IMR-90 (cell line): ENCODE results near the gene PSMG4. TPM values are rescaled to one million over a fixed set of nuclear protein-coding genes. Genes with fewer than 3 reads are reported as not detected.

Experiments
- ATAC-seq: fragments of 200-7000 bp; cut with Tn5 transposase; 2 replicates; pipeline ENCODE4 v1.9.1; 2020; ENCODE audit warnings: low read depth, mild to moderate bottlenecking, moderate library complexity
- BruUV-seq: library from RNA; stranded (reverse); fragments of 400-500 nt; replicated peaks from 2 replicates; lab custom pipeline; 2021; lab: Mats Ljungman, UMichigan
- CTCF ChIA-PET: fragments of 300-600 bp; formaldehyde crosslinking; extraction: SDS; loops from one replicate; lab custom pipeline; 2021; ENCODE audit warnings: antibody characterized with exemption; lab: Yijun Ruan, JAX
- POLR2A ChIA-PET: fragments of 300-600 bp; sonication (Branson Sonifier 250); formaldehyde crosslinking; loops from one replicate; lab custom pipeline; 2022; ENCODE audit warnings: antibody characterized with exemption; ENCODE audit not compliant: unreplicated experiment; lab: Charles Lee
- DNase-seq: peaks from one replicate; pipeline ENCODE4 v3.0.0; 2013
- H2AFZ ChIP-seq: replicated peaks from 2 replicates; pipeline ENCODE3; 2013; ENCODE audit warnings: low read length, mild to moderate bottlenecking; ENCODE audit not compliant: poor library complexity
- H2AK5ac ChIP-seq: 2 replicates; pipeline ENCODE4 v1.6.1; 2013; ENCODE audit warnings: low read depth, low read length, inconsistent platforms
- H2AK9ac ChIP-seq: replicated peaks from 2 replicates; pipeline ENCODE3; 2013; ENCODE audit warnings: mild to moderate bottlenecking, low read depth, low read length, moderate library complexity; ENCODE audit not compliant: poor library complexity
- H2BK120ac ChIP-seq: 2 replicates; pipeline ENCODE4 v1.6.1; 2013; ENCODE audit warnings: low read depth, low read length, inconsistent platforms
- H2BK15ac ChIP-seq: 3 replicates; pipeline ENCODE4 v1.6.1; 2013; ENCODE audit warnings: low read depth, low read length, inconsistent platforms
- H2BK20ac ChIP-seq: 2 replicates; pipeline ENCODE4 v1.6.1; 2013; ENCODE audit warnings: low read depth, mild to moderate bottlenecking, inconsistent platforms, low read length, moderate library complexity
- H2BK5ac ChIP-seq: 2 replicates; pipeline ENCODE4 v1.6.1; 2013; ENCODE audit warnings: mild to moderate bottlenecking, low read depth, low read length, inconsistent platforms; ENCODE audit not compliant: poor library complexity, severe bottlenecking
- H3K14ac ChIP-seq: replicated peaks from 2 replicates; pipeline ENCODE4 v1.6.1; 2013; ENCODE audit warnings: low read depth, low read length, inconsistent platforms
- H3K18ac ChIP-seq: 2 replicates; pipeline ENCODE4 v1.6.1; 2013; ENCODE audit warnings: low read depth, low read length, control low read depth
- H3K23ac ChIP-seq: 2 replicates; pipeline ENCODE4 v1.6.1; 2013; ENCODE audit warnings: low read depth, low read length, inconsistent platforms
- H3K27ac ChIP-seq: 2 replicates; pipeline ENCODE4 v1.5.1; 2013; ENCODE audit warnings: mild to moderate bottlenecking, control low read depth, low read length; ENCODE audit not compliant: insufficient read depth
- H3K27me3 ChIP-seq: 2 replicates; pipeline ENCODE4 v1.6.1; 2013; ENCODE audit warnings: low read length; ENCODE audit not compliant: control insufficient read depth, insufficient read depth
- H3K36me3 ChIP-seq: 2 replicates; pipeline ENCODE4 v1.6.1; 2013; ENCODE audit warnings: low read length, mixed read lengths; ENCODE audit not compliant: control insufficient read depth, insufficient read depth
- H3K4ac ChIP-seq: 2 replicates; pipeline ENCODE4 v1.6.1; 2013; ENCODE audit warnings: low read depth, low read length, inconsistent platforms
- H3K4me1 ChIP-seq: 2 replicates; pipeline ENCODE4 v1.6.1; 2013; ENCODE audit warnings: low read length, mixed read lengths; ENCODE audit not compliant: control insufficient read depth, insufficient read depth
- H3K4me2 ChIP-seq: 2 replicates; pipeline ENCODE4 v1.6.1; 2013; ENCODE audit warnings: low read depth, mild to moderate bottlenecking, control low read depth, low read length, moderate library complexity
- H3K4me3 ChIP-seq: 2 replicates; pipeline ENCODE4 v1.5.1; 2013; ENCODE audit warnings: low read depth, mild to moderate bottlenecking, control low read depth, low read length, moderate library complexity; ENCODE audit not compliant: insufficient read depth
- H3K56ac ChIP-seq: 2 replicates; pipeline ENCODE4 v1.6.1; 2013; ENCODE audit warnings: low read length, inconsistent platforms; ENCODE audit not compliant: insufficient read depth; ENCODE audit errors: extremely low read depth
- H3K79me1 ChIP-seq, 2 experiments: 2 replicates each; pipeline ENCODE4 v1.6.1; 2013; ENCODE audit warnings: low read length in 2 of 2, inconsistent platforms in 1 of 2, low read depth in 1 of 2
- H3K9ac ChIP-seq: 2 replicates; pipeline ENCODE4 v1.6.1; 2013; ENCODE audit warnings: low read depth, low read length, control low read depth
- H3K9me1 ChIP-seq: 2 replicates; pipeline ENCODE4 v1.6.1; 2013; ENCODE audit warnings: low read length, inconsistent platforms; ENCODE audit not compliant: insufficient read depth
- H3K9me3 ChIP-seq: 2 replicates; pipeline ENCODE4 v1.6.1; 2013; ENCODE audit warnings: low read length; ENCODE audit not compliant: control insufficient read depth, insufficient read depth
- H4K20me1 ChIP-seq: 2 replicates; pipeline ENCODE4 v1.6.1; 2013; ENCODE audit warnings: low read length, inconsistent platforms; ENCODE audit not compliant: insufficient read depth
- H4K5ac ChIP-seq: 2 replicates; pipeline ENCODE4 v1.6.1; 2013; ENCODE audit warnings: mild to moderate bottlenecking, low read depth, low read length, control low read depth
- H4K8ac ChIP-seq, 2 experiments: 2 replicates each; pipeline ENCODE4 v1.6.1; 2013; ENCODE audit warnings: low read depth in 2 of 2, low read length in 2 of 2, control low read depth in 1 of 2, inconsistent platforms in 1 of 2
- H4K91ac ChIP-seq: 2 replicates; pipeline ENCODE4 v1.6.1; 2013; ENCODE audit warnings: low read depth, low read length, inconsistent platforms; ENCODE audit not compliant: insufficient read depth
- FOS ChIP-seq: fragments of 150-350 bp; IDR thresholded peaks from 2 replicates; pipeline ENCODE4 v1.6.1; 2016; ENCODE audit warnings: low read depth, low read length
- NFE2L2 ChIP-seq: fragments of 150-350 bp; IDR thresholded peaks from 2 replicates; pipeline ENCODE4 v1.6.1; 2016; ENCODE audit warnings: low read depth, mild to moderate bottlenecking, low read length
- RCOR1 ChIP-seq: IDR thresholded peaks from 2 replicates; pipeline ENCODE4 v1.6.1; 2012; ENCODE audit warnings: mild to moderate bottlenecking, low read length, improper control_type of control experiment; ENCODE audit not compliant: insufficient replicate concordance
- USF2 ChIP-seq: fragments of 150-350 bp; IDR thresholded peaks from 2 replicates; pipeline ENCODE4 v1.6.1; 2017; ENCODE audit warnings: mild to moderate bottlenecking, antibody characterized with exemption, low read length, low read depth
- WGBS, 2 experiments: methylation state at CpG; one replicate each; pipeline versions ENCODE4 v1.1.5 to v1.1.7; 2013; ENCODE audit warnings: missing lambda C conversion rate in 2 of 2; ENCODE audit not compliant: insufficient read length in 1 of 2; ENCODE audit errors: extremely low coverage in 2 of 2; 5-methylcytosine and 5-hydroxymethylcytosine counted together
- dilution Hi-C: fragments of 300-500 bp; cut with HindIII; formaldehyde crosslinking; loops from one replicate; pipeline ENCODE4 v1.14.3; 2018; ENCODE audit warnings: low sequenced_read_pairs; ENCODE audit not compliant: unreplicated experiment
- in situ Hi-C: fragments of 300-500 bp; cut with MboI; formaldehyde crosslinking; loops from 3 replicates; pipeline ENCODE4 v1.14.3; 2019; ENCODE audit warnings: low sequenced_read_pairs, inconsistent platforms, mixed read lengths
- intact Hi-C: fragments of 100-400 bp; cut with micrococcal nuclease; formaldehyde crosslinking; loops from 2 replicates; pipeline ENCODE4 v1.10.0; 2022
- polyA plus RNA-seq, 3 experiments: library from polyadenylated mRNA; depleted of rRNA; stranded (reverse); fragments of >200 nt; gene quantifications; 2 replicates each; pipeline ENCODE4 v1.2.3, GENCODE V29; 2012; ENCODE audit warnings: low replicate concordance in 1 of 3
- total RNA-seq: library from RNA; depleted of rRNA; stranded (reverse); fragments of >200 nt; gene quantifications from 2 replicates; pipeline ENCODE4 v1.2.3, GENCODE V29; 2012
- TF ChIP-seq, protein P1 (sequence below): conservative IDR thresholded peaks from 2 replicates; pipeline ENCODE4 v1.5.1; 2012; ENCODE audit warnings: mild to moderate bottlenecking, low read depth, low read length, improper control_type of control experiment

PSMG4 gene
- total and polyA plus RNA-seq, 2 of the 4 experiments (the other 2 are of a cell fraction), result 5.6 to 13.4 TPM

- Histone ChIP-seq H3K27ac (no peak overlapping the region), H3K18ac (no peak overlapping the region), H2AK5ac (no peak overlapping the region), H3K4me1 (no peaks in the 10 kb centered on the region), H4K20me1 (no peaks in the 10 kb centered on the region), H2BK5ac (no peak overlapping the region), H3K9me1 (no peaks in the 10 kb centered on the region), H3K23ac (no peak overlapping the region), H2BK120ac (no peak overlapping the region), H3K36me3 (no peaks in the 10 kb centered on the region), H3K14ac (no peak overlapping the region), H4K8ac (no peak overlapping the region), H2BK20ac (no peak overlapping the region), H3K27me3 (peaks cover 23% of the 10 kb centered on the region), H3K9ac (no peak overlapping the region), H3K56ac (no peak overlapping the region), H2BK15ac (no peak overlapping the region), H2AFZ (no peak overlapping the region), H4K5ac (no peak overlapping the region), H3K79me1 (no peaks in the 10 kb centered on the region), H3K4me2 (no peak overlapping the region), H3K4me3 (no peak overlapping the region), H3K4ac (no peak overlapping the region), H4K91ac (no peak overlapping the region), H2AK9ac (no peak overlapping the region), H3K9me3 (peaks cover 12% of the 10 kb centered on the region)
- in situ Hi-C loops, result no loop called here
- ChIA-PET CTCF (no interaction called here), POLR2A (no interaction called here)
- no peak for ATAC-seq
- WGBS, 2 experiments, result 55% methylated on average over 4 of the region's 16 CpGs; no CpG with 5 or more reads in 1 of the 2 experiments
- TF ChIP-seq NFE2L2 (no peak), FOS (no peak), RCOR1 (no peak), USF2 (no peak)
- TF ChIP-seq, protein P1, sequence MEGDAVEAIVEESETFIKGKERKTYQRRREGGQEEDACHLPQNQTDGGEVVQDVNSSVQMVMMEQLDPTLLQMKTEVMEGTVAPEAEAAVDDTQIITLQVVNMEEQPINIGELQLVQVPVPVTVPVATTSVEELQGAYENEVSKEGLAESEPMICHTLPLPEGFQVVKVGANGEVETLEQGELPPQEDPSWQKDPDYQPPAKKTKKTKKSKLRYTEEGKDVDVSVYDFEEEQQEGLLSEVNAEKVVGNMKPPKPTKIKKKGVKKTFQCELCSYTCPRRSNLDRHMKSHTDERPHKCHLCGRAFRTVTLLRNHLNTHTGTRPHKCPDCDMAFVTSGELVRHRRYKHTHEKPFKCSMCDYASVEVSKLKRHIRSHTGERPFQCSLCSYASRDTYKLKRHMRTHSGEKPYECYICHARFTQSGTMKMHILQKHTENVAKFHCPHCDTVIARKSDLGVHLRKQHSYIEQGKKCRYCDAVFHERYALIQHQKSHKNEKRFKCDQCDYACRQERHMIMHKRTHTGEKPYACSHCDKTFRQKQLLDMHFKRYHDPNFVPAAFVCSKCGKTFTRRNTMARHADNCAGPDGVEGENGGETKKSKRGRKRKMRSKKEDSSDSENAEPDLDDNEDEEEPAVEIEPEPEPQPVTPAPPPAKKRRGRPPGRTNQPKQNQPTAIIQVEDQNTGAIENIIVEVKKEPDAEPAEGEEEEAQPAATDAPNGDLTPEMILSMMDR, result no peak
- intact Hi-C loops, result no loop called here
- no peak for DNase-seq
- no TSS peak for BruUV-seq
- dilution Hi-C loops, result no loop called here
Observed at GRCh38 chr6:3304500-3305215, 45.9 kb downstream of the PSMG4 start.
